ENCODE data around the gene CNTNAP2. TPM values are rescaled to one million over a fixed set of nuclear protein-coding genes. Genes with fewer than 3 reads are reported as not detected.

CNTNAP2 gene
- total and polyA plus RNA-seq, 9 donors, result 0.24 to 7.0 (median 1.5) TPM

GRCh38 chr7:147829016-147829415 is 1712.4 kb downstream of the CNTNAP2 start:
- TF ChIP-seq CTCF (IDR thresholded peaks at IDR 0.05), result no peak
- no peak for TF ChIP-seq POLR2A (IDR thresholded peaks at IDR 0.05)
- no peak for TF ChIP-seq EP300 (IDR thresholded peaks at IDR 0.05)
- no peak for DNase-seq
- H3K27ac ChIP-seq, result no peak overlapping the region
- H3K4me3 ChIP-seq, result no peak overlapping the region
- H3K36me3 ChIP-seq, result no peaks in the 10 kb centered on the region
- 96 to 98% (median 96%) methylated on average over 2 of the region's 2 CpGs for WGBS, 3 donors
- H3K4me1 ChIP-seq (ENCODE audit: insufficient read depth), result no peaks in the 10 kb centered on the region
- no peaks in the 10 kb centered on the region for H3K27me3 ChIP-seq
- H3K9me3 ChIP-seq, result no peaks in the 10 kb centered on the region
- intact Hi-C loops (cut with DNase I), result no loop called here

DNA sequence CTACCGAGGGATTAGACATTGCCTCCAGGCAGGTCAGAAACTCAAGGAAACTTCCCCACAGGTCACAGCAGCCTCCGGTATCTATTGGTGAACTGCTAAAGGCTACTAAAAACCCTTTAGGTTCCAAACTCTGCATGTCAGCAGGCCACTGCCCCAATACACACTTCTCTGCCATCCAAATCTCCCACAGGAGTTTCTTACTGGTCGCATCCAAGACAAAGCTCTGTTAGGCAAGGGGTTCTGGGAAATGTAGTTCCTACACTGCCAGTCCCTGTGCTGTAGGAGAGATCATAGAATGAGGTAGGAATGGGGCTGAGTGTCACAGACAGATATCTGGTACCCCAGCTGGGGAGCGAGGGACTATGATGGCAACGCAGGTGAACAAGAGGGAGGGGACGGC is 1717.0 kb downstream of the CNTNAP2 start:
- no peak overlapping the region for H3K4me3 ChIP-seq
- no peaks in the 10 kb centered on the region for H3K36me3 ChIP-seq
- no peaks in the 10 kb centered on the region for H3K4me1 ChIP-seq (ENCODE audit: insufficient read depth)
- intact Hi-C loops (cut with DNase I), result no loop called here
- WGBS, 3 donors, result 75 to 78% (median 76%) methylated on average over 6 of the region's 6 CpGs
- H3K27ac ChIP-seq, result no peak overlapping the region
- TF ChIP-seq POLR2A (IDR thresholded peaks at IDR 0.05), result no peak
- no peak for TF ChIP-seq EP300 (IDR thresholded peaks at IDR 0.05)
- no peak for TF ChIP-seq CTCF (IDR thresholded peaks at IDR 0.05)
- H3K27me3 ChIP-seq, result no peaks in the 10 kb centered on the region
- peaks cover 0 to 7% of the 10 kb centered on the region in 2 donors for H3K9me3 ChIP-seq
- no peak for DNase-seq

DNA sequence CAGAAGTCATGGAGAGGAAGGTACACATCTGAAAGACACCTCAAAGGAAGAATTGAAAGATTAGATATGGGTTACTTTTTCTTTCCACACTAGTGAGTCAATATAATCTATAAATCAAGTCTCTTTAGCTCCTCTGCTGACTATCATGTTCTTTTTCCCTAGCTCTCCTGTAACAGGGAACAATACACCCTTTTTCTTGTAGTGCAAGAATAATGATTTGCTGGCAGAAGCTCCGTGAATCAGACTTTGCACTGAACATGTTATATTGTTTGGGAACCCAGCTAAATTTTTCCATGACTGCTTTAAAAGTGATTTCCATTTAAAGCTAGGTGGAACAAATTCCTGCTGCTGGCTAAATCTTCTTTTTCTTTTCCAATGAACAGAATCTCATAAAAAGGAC is 1717.4 kb downstream of the CNTNAP2 start:
- 25 to 33% (median 32%) methylated on average over 1 of the region's 1 CpG for WGBS, 3 donors
- no peak overlapping the region for H3K27ac ChIP-seq
- TF ChIP-seq CTCF (IDR thresholded peaks at IDR 0.05) (no peak), POLR2A (IDR thresholded peaks at IDR 0.05) (no peak), EP300 (IDR thresholded peaks at IDR 0.05) (no peak)
- peaks cover 0 to 7% of the 10 kb centered on the region in 2 donors for H3K9me3 ChIP-seq
- no peaks in the 10 kb centered on the region for H3K27me3 ChIP-seq
- no peaks in the 10 kb centered on the region for H3K36me3 ChIP-seq
- intact Hi-C loops (cut with DNase I), result no loop called here
- no peaks in the 10 kb centered on the region for H3K4me1 ChIP-seq (ENCODE audit: insufficient read depth)
- no peak for DNase-seq
- H3K4me3 ChIP-seq, result no peak overlapping the region

- Histone ChIP-seq H3K4me1 (ENCODE audit: insufficient read depth) (no peaks in the 10 kb centered on the region), H3K36me3 (no peaks in the 10 kb centered on the region)
- intact Hi-C loops (cut with DNase I), result no loop called here
Observed at GRCh38 chr7:147852833-147853232, 1736.2 kb downstream of the CNTNAP2 start.

More at GRCh38 chr7:147852833-147853232, 1736.2 kb downstream of the CNTNAP2 start:
- no peak overlapping the region for H3K27ac ChIP-seq
- TF ChIP-seq EP300 (IDR thresholded peaks at IDR 0.05), result no peak
- TF ChIP-seq CTCF (IDR thresholded peaks at IDR 0.05), result no peak
- no peak for TF ChIP-seq POLR2A (IDR thresholded peaks at IDR 0.05)
- H3K9me3 ChIP-seq, result no peaks in the 10 kb centered on the region
- DNase-seq, result no peak
- H3K27me3 ChIP-seq, result no peaks in the 10 kb centered on the region
- no peak overlapping the region for H3K4me3 ChIP-seq
